Cardiac fibroblast (primary cell): Measurements from ENCODE around the gene STXBP6.

Experiments
- DNase-seq, 2 donors: peaks; one replicate each; pipeline versions ENCODE4 v3.0.0 to v3.0.0-alpha.2; 2010; ENCODE audit warnings: low read depth in 2 of 2
- H3K4me3 ChIP-seq, 2 donors: replicated peaks in 1 of 2; 1 replicate in 1 of 2; 2 replicates in 1 of 2; pipeline ENCODE4 v1.5.1; 2011; ENCODE audit warnings: low read depth in 2 of 2, low read length in 2 of 2, mild to moderate bottlenecking in 2 of 2, moderate library complexity in 1 of 2
- TF ChIP-seq, protein P1 (sequence below): IDR thresholded peaks from one replicate; pipeline ENCODE4 v1.5.1; 2011; ENCODE audit warnings: low read depth, mild to moderate bottlenecking, low read length, inconsistent platforms

Gene STXBP6

DNA sequence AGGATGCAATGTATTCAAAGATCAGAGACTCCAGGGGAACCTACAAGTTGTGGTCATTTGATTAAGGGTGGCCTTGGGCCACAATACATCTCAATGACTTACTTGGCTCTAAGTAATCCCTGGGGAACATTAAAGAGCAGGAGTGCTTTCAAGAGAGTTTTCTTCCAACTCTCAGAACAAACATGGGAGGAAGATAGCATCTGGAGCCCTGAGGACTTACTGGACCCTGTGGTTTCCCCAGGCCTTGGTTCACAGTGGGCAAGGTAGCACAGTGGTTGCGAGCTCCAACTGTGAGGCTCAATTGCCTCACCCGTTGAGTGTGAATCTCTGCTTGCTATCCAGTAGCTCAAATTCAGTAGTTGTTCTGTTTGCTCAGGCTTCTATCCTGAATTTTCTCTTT lies 32.4 kb downstream of the STXBP6 start:
- DNase-seq = no peak
- TF ChIP-seq, protein P1, sequence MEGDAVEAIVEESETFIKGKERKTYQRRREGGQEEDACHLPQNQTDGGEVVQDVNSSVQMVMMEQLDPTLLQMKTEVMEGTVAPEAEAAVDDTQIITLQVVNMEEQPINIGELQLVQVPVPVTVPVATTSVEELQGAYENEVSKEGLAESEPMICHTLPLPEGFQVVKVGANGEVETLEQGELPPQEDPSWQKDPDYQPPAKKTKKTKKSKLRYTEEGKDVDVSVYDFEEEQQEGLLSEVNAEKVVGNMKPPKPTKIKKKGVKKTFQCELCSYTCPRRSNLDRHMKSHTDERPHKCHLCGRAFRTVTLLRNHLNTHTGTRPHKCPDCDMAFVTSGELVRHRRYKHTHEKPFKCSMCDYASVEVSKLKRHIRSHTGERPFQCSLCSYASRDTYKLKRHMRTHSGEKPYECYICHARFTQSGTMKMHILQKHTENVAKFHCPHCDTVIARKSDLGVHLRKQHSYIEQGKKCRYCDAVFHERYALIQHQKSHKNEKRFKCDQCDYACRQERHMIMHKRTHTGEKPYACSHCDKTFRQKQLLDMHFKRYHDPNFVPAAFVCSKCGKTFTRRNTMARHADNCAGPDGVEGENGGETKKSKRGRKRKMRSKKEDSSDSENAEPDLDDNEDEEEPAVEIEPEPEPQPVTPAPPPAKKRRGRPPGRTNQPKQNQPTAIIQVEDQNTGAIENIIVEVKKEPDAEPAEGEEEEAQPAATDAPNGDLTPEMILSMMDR = no peak

GRCh38 chr14:25015761-25016160 lies 34.2 kb downstream of the STXBP6 start:
- TF ChIP-seq, protein P1 = no peak
- H3K4me3 ChIP-seq = no peak overlapping the region
- no peak for DNase-seq

More for the DNA sequence above, 32.4 kb downstream of the STXBP6 start:
- no peak overlapping the region for H3K4me3 ChIP-seq

DNA sequence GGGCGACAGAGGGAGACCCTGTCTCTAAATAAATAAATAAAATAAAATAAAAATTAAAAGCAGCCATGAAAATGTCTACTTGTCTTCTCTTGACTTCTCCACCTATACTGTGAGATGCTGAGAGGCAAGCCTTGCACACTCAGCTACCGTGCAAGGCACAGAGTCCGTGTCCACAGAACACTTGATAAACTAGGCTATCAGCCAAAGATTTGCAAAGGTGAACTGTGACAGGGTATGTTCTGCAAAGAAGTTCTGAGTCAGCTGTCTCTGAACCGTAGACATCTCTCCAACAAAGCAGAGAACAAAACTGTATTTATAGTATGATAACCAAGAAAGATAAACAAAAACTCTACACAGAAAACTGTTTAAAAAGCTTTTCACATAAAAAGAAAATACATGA lies 35.5 kb downstream of the STXBP6 start:
- no peak overlapping the region for H3K4me3 ChIP-seq
- TF ChIP-seq, protein P1 = no peak
- DNase-seq = peak in 1 of 2 donors; percentile 3

DNA sequence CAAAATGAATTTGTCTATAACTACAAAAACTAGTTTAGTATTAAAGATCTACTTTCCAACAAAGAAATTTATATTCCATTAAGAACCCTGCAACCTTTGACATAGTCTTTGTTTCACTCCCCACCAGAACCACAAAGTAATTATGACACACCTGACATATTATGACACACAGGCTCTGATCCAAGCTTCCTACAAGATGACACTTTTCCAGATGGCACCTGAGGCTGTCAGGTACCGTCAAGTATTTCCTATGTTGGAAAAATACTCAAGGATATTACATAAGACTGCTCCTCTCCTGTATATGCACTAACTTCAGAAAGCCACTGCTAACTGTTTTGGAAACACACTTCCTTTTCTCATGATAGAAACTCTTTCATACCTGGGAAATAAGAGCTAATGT lies 38.9 kb downstream of the STXBP6 start:
- TF ChIP-seq, protein P1 = no peak
- no peak overlapping the region for H3K4me3 ChIP-seq
- no peak for DNase-seq

GRCh38 chr14:25010471-25010870 lies 39.5 kb downstream of the STXBP6 start:
- H3K4me3 ChIP-seq = no peak overlapping the region
- TF ChIP-seq, protein P1 = no peak
- DNase-seq = no peak

DNA sequence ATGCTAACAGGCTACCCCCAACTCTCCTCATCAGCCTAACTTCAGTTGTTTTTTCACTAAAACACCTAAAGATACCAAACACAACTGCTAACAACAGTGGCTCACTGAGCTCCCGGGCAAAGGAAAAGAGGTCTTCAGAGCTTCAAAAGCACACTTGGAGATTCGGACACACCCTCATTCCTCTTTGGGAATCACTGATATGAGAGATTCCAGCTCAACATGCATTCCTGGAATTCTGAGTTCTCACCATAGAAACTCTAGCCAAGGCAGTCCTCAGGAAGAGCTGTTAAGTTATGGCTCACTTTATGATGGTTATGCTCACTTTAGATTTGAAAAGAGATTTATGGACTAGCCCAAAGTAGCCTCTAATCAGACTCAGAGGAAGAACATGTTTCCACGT lies 40.1 kb downstream of the STXBP6 start:
- H3K4me3 ChIP-seq = no peak overlapping the region
- TF ChIP-seq, protein P1 = no peak
- peak; percentile 7 to 53 for DNase-seq

- TF ChIP-seq, protein P1 = no peak
- no peak for DNase-seq
- H3K4me3 ChIP-seq = no peak overlapping the region
Observed at GRCh38 chr14:25007832-25008231, 42.1 kb downstream of the STXBP6 start.
